ENCODE data around the gene MUTYH. TPM values are rescaled to one million over a fixed set of nuclear protein-coding genes. Genes with fewer than 3 reads are reported as not detected.

MUTYH gene
- total RNA-seq, 1 donor from 2014 or later, result 11.2 TPM

DNA sequence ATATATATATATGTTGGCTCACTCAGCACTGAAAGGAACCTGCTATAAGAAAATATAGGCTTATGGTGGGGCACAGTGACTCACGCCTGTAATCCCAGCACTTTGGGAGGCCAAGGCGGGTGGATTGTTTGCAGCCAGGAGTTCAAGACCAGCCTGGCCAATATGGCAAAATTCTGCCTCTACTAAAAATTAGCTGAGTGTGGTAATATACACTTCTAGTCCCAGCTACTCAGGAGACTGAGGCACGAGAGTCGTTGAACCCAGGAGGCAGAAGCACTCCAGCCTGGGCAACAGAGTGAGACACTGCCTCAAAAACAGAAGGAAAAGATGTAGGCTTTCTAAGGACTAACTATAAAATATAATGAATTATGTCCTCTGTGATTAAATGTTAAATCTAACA, 14.6 kb upstream of the MUTYH start:
- intact Hi-C loops (cut with DNase I), result loop anchor here (5.0 kb wide), 1 partner anchor 197 kb away; the partner anchor contains the start of gene AKR1A1

DNA sequence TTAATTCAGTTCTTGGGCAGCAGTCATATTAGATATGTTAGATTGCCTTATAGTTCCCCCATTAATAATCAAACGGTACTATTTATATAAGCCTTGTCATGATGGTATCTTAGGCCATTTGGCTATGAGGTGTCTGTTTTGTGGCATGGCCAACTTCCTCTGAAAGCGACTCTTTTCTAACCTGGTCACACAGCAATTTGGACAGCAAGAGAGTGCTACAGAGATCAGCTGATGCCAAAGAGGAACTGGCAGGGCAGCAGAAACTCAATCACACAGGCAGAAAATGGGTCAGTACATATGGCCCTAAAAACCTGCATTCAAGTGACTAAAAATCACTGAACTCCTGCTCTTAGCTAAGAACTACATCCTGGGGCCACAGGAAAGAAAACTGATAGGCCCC, 13.4 kb upstream of the MUTYH start:
- no peak for DNase-seq (ENCODE audit: low spot score)
- intact Hi-C loops (cut with DNase I), result no loop called here

More for the DNA sequence above, 14.6 kb upstream of the MUTYH start:
- no peak for DNase-seq (ENCODE audit: low spot score)

DNA sequence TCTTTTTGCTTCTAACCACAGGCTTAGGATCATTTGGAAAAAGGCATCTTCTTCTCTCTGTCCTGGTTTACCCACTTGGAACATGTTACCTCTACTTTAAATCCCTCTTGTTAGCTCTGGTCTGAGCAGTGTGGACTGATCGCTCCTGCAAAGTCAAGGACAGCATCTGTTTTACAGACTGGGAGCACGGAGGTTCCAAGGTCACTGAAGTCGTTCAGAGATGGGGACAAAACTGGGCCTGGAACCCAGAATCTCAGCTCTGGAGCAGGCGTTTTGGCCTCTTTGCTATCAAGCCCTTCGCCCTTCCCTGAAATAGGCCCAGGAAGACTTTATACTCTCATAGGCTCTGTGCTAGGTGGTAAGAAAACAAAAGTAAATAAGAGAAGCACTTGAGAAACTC, 11.3 kb upstream of the MUTYH start:
- intact Hi-C loops (cut with DNase I), result no loop called here
- no peak for DNase-seq (ENCODE audit: low spot score)

DNA sequence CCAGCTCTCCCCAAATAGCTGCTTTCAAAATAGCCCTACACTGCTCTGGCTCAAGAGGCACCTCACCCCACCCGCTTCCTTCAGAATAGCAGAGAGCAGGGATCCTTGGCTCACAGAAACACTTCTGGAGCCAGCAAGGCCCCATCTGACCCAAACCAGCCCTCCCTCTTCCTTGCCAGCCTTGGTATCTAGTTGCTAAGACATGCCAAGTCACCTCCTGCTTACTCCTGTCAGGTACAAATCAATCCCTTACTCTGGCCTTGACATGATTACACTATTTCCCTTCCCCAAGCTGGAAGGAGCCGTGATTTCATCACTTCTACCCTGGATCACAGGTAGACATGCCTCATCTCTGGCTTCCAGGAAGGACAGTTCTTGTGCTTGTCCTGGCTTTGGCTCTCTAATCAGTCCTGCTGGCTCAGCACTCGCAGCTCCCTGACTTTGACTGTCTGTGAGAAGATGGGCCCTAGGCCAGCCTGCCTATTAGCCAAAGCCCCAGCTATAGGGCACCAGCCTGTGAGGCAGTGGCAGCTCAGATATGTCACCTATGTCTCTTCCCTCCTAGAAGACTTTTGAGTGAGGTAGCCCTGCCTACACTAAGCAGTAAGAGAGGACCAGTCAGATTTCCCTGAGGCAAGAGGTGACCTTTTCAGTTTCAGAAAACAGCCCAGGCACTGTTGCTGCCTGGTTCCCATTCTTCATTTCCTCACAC, 8.9 kb upstream of the MUTYH start:
- intact Hi-C loops (cut with DNase I), result loop anchor here (5.0 kb wide), 1 partner anchor 148 kb away; no protein-coding TSS in a partner anchor
- DNase-seq (ENCODE audit: low spot score), result no peak

DNA sequence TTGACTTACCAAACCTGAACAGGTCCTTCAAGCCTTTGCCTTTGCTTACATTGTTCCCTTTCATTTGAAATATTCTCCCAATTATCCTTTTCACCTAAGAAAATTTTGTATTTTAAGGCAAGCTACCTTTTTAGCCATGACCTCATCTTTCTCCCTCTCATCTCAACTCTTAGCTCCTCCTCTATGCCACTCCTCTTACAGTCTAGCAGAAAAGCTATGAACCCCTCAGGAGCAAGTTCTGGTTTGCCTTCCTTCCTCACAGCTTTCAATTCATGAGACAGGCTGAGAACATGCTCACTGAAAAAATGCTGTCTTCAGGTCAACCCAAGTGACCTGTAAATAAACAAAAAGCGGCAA, 8.3 kb upstream of the MUTYH start:
- intact Hi-C loops (cut with DNase I), result loop anchor here (5.0 kb wide), 1 partner anchor 149 kb away; no protein-coding TSS in a partner anchor
- no peak for DNase-seq (ENCODE audit: low spot score)

DNA sequence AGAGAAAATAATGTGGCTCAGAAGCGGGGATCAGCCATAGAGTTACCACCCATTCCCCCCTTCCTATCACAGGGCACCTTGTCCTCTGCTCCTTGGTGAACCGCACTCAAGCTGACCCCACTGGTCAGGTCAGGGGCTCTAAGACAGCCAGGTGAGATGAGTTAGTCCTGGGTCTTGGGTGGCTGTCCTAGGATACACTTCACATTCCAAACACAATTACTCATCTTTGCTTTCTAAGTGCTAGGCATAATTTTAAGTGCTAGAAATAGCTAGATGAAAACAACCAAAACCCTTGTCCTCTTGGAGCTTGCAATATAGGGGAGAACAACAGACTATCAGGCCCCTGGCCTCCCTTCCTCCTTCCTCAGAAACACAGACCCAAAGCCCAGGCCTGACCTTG, 7.8 kb upstream of the MUTYH start:
- intact Hi-C loops (cut with DNase I), result loop anchor here (5.0 kb wide), 1 partner anchor 149 kb away; no protein-coding TSS in a partner anchor
- DNase-seq (ENCODE audit: low spot score), result no peak

DNA sequence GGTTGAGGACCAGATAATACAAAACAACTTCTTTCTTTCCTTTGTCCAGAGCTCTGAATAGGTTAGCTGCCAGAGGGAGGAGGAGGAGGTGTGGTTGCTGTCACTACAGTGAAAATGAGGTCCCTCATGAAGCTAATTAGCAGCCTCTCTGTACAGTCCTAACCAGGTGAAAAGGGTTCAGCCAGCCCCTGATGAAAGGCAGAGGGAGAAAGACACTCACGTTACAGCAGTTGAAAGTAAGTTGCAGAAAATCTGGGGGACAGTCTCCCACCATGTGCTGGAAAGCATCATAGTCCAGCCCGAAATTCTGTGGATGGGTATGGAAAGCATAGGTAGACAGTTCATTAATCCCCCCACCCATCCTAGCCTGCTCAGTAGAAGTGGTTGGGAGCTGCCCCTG, 6.2 kb upstream of the MUTYH start:
- DNase-seq (ENCODE audit: low spot score), result no peak
- intact Hi-C loops (cut with DNase I), result loop anchor here (5.0 kb wide), 1 partner anchor 151 kb away; no protein-coding TSS in a partner anchor

DNA sequence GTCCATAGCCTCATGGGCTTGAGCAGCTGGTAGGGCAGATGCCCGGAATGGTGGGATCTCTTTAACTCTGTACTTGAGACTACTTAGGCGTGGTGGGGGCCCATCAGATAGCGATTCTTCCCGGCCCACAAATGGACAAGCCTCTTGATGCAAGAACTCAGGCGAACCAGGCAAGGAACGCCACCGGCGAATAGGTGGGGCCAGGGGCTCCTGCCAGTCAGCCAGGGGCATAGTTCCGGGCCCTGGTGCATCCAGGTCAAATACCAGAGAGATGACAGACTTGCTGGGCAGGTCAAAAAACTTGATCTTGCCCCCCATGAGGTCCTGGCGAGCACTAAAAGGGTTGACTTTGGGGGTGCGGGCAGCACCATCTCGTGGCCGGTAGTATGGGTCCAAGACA, 4.8 kb upstream of the MUTYH start:
- DNase-seq (ENCODE audit: low spot score), result no peak

DNA sequence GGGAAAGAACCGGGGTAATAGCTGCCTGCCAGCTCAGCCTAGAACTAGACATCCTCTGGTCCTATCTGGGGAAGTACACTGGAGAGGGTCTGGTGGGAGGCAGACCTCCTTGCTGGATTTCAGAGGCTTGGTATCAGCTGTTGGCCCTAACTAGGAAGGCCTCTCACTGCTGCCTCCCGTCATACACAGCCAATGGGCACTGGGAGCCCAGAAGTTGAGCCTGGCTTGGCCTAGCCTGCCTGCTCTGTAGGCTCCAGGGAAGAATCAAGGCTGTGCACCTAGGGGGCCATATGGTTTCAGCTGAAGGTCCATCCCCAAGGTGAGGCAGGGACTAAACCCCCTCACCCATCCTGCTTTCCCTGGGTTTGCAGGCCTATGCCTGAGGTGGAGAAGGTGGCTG, 4.3 kb upstream of the MUTYH start:
- no peak for DNase-seq (ENCODE audit: low spot score)
- intact Hi-C loops (cut with DNase I), result no loop called here

More for the DNA sequence above, 4.8 kb upstream of the MUTYH start:
- intact Hi-C loops (cut with DNase I), result loop anchor here (5.0 kb wide), 1 partner anchor 152 kb away; no protein-coding TSS in a partner anchor

DNA sequence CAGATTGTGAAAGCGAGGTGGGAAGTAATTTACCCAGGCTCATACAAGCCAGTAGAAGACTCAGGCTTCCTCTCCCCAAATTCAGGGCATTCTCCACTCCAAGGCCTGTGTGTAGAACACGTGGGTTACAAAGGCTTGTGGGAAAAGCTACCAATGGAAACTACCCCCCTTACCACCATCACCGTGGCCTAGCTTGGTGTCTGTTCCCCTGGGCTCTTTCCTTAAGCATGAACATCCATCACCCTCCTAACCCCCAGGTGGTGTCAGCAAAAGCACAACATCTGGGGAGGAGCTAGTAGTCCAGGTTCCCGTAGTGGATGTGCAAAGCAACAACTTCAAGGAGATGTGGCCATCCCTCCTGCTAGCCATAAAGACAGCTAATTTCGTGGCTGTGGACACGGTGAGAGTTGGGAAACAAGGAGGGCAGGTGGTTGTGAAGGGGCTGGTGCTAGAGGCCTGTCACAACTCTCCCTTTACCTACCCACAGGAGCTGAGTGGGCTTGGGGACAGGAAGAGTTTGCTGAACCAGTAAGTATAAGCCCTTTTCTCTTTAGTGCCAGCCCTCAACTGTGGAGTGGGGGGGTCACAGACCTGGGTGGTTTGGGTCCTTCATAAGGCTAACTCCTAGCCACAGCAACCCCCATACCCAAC, 701 bp upstream of the MUTYH start:
- no peak for DNase-seq (ENCODE audit: low spot score)
- intact Hi-C loops (cut with DNase I), result no loop called here

DNA sequence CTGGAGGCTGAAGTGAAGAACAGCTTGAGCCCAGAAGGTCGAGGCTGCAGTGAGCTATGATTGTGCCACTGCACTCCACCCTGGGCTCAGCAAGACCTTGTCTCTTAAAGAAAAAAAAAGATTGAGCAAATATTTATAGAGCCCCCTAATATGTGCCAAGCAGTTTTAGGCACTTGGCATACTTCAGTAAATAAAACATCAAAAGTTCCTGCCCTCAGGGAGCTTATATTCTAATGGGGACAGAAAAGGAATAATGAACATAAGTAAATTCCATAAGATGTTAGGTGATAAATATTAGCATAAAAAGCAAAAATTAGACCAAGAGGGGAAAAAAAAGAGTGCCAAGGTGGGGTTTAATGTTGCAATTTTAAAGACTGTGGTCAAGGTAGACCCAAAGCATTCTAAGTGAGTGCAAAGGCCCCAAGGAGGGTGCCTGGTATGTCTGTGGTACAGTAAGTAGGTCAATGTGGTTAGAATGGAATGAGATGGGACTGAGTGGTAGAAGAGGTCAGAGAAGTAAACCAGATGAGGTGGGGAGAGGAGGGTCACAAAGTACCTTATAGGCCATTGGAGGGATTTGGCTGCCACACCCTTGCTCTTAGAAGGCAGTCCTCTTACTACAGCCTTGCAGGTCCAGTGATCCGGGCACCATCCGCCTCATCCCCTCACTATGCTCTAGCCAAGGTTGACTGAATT, 2.5 kb downstream of the MUTYH start:
- intact Hi-C loops (cut with DNase I), result no loop called here

DNA sequence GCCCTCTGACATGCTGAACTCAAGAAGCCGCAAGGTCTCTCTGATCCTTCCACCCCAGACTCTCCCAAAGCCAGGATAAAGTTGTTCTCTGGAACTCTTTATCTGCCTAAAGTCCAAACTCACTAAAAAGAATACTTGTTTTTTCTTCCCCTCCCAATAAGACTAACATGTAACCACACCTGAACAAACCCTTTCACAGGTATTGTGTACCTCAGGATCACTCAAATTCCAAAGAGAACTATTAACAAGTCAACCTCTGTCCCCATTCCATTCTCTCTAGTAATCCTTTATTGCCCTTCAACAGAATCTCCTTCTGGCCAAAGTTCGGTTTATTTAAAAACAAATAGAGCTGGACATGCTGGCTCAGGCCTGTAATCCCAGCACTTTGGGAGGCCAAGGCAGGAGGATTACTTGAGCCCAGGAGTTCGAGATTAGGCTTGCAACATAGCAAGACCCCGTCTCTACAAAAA, 4.3 kb downstream of the MUTYH start:
- DNase-seq (ENCODE audit: low spot score), result no peak
- intact Hi-C loops (cut with DNase I), result no loop called here

More for the DNA sequence above, 2.5 kb downstream of the MUTYH start:
- DNase-seq (ENCODE audit: low spot score), result no peak

DNA sequence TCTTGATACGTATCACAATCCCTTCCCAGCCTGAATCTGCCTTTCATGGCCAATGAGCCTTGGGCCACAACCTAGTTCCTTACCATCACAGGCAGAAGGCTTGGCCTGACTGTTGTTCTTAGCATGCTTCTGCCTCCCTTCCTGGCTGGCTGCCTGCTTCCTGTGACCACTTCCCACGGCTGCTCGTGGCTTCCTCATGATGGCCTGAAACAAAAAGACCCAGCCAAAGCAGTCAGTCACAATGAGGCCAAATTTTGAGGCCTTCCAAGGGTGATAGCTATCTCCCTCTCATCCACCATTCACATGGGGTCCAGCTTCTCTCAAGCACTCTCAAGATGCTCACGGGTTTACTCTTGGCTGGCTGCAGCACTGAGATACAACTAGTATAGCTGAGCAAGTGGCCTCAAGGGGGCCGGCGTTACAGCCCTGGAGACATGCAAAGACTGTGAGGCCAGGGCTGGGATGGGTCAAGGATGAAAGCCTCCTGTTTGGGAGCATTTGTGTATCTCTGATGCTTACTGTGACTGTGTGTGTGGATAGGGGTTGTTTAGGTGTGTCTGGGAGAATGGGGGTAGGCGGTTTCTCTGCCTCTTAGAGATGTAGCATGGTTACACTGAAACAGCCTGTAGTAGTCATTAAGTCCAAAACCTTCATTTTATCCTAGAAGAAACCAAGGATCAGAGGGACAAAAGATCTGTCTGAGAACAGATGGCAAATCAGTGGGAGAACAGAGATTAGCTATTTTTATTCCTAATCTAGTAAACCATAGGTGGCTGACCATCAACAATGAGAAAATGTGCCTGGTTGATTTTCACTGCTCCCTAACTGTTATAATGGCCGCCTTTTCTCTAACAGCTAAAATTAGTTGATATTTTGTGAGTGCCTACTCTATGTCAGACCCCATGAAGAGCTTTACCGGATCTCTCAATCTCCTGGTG, 5.7 kb downstream of the MUTYH start:
- DNase-seq (ENCODE audit: low spot score), result no peak
- intact Hi-C loops (cut with DNase I), result no loop called here

DNA sequence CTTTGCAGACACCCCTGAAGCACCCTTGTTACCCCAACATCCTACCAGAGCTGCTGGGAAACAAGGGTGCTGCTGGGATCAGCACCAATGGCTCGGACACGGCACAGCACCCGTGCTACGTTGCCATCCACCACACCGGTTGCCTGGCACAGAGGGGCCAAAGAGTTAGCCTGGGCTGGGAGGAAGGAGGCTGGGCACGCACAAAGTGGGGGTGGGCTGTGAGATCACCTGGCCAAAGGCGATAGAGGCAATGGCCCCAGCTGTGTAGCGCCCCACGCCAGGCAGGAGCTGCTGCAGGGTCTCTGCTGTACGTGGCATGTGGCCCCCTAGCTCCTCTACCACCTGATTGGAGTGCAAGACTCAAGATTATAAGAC, 7.9 kb downstream of the MUTYH start:
- no peak for DNase-seq (ENCODE audit: low spot score)
- intact Hi-C loops (cut with DNase I), result no loop called here

DNA sequence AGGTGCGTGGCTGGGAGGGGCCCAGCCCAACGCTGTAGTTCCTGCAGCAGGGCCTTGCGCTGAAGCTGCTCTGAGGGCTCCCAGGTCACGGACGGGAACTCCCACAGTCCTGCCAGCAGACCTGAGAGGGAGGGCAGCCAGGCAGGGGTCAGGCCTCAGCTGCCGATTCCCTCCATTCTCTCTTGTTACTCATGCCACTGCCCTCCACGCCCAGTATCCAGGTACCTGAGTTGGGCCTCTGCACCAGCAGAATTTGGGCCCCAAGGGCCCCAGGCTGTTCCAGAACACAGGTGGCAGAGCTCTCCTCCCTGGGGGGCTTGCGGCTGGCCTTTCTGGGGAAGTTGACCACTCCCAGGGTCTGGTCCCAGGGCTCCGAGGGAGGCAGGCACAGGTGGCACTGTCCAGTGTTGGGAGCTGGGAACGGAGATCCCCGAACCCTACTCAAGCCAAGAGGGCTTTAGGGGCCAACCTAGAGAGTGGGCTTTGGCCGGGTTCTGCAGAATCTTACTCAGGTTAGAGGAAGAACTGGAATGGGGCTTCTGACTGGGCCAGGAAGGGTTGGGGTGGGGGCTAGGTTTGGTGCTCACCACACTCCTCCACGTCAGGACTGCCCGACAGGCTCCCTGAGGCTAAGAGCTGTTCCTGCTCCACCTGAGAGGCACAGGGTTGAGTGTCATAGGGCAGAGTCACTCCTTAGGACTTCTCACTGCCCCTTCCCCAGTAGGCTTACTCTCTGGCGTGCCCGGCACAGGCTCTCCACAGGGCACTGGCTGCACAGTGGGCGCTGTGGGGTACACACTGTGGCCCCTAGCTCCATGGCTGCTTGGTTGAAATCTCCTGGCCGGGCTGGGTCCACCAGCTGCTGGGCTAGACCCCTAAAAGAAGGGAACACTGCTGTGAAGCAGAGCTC, 8.5 kb downstream of the MUTYH start:
- intact Hi-C loops (cut with DNase I), result no loop called here
- no peak for DNase-seq (ENCODE audit: low spot score)

DNA sequence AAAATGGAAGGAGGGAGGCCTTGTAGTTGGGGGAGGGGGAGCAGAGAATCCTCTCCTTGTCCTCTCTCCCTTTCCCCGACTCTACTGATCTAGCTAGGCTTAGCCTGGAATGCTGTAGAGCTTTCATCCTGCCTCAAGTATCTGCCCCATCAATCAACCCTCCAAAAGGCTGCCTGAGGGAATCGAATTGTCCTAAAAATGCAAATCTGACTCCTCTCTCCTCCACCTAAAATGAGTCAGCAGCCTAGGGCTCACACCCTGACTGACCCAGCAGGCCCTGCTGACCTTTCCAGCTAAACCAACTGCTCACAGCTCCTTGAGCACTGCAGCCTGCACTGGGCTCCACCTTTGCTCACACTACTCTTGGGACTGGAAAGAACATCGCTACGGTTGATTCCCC, 10.8 kb downstream of the MUTYH start:
- intact Hi-C loops (cut with DNase I), result no loop called here
- DNase-seq (ENCODE audit: low spot score), result no peak

DNA sequence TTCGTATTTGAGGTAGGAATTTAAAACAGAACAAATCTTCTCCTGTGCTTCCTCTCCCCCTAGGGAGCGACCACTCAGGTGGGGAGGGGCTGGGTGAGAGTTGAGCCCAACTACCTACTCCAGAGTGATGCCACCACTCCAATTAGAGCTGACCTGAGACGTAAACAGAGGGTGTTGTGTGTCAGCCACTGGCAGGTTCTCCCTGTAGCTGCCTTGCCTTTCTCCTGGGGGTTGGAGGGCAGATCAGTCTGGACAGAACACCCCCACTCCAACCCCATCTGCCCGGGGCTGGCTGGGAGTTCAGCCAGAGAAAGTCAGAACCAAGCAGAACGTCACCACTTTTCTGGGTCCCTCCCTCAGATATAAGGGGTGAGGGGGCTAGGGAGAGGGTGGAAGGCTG, 11.6 kb downstream of the MUTYH start:
- intact Hi-C loops (cut with DNase I), result no loop called here
- no peak for DNase-seq (ENCODE audit: low spot score)

Measured in cardiac septum (tissue), 1 donor.